WTC11 (cell line): Measurements from ENCODE around the gene SKI. TPM values are rescaled to one million over a fixed set of nuclear protein-coding genes. Genes with fewer than 3 reads are reported as not detected.
"Not testable (repeated sequence)": the region's sequence is repeated elsewhere in the genome, so short reads cannot be mapped to it uniquely, and the experiment has no call there.

ENCODE experiments used
- ATAC-seq: fragments of 200-7000 bp; cut with Tn5 transposase; 2 replicates; pipeline ENCODE4 v1.10.0; 2021; ENCODE audit warnings: mild to moderate bottlenecking, moderate library complexity
- CTCF ChIA-PET: fragments of 300-600 bp; sonication (Branson Sonifier 250); formaldehyde crosslinking; loops from one replicate; lab custom pipeline; 2021; ENCODE audit warnings: antibody characterized with exemption; lab: Charles Lee
- POLR2A ChIA-PET: fragments of 350-600 bp; sonication (Branson Sonifier 250); formaldehyde crosslinking; loops from one replicate; lab custom pipeline; 2021; ENCODE audit warnings: antibody characterized with exemption; lab: Charles Lee
- DNase-seq: peaks from one replicate; pipeline ENCODE4 v3.0.0; 2021; ENCODE audit warnings: low spot score
- H3K27ac Mint-ChIP-seq: 2 replicates; pipeline ENCODE4 v1.8.0; 2021; ENCODE audit warnings: mixed read lengths
- H3K27me3 Mint-ChIP-seq: 2 replicates; pipeline ENCODE4 v1.8.0; 2021; ENCODE audit warnings: low read depth, mild to moderate bottlenecking, moderate library complexity, mixed read lengths
- H3K36me3 Mint-ChIP-seq: 2 replicates; pipeline ENCODE4 v1.8.0; 2021; ENCODE audit warnings: mixed read lengths
- H3K4me1 Mint-ChIP-seq: 2 replicates; pipeline ENCODE4 v1.8.0; 2022; ENCODE audit warnings: mixed read lengths
- H3K4me3 Mint-ChIP-seq: 2 replicates; pipeline ENCODE4 v1.8.0; 2021; ENCODE audit warnings: mild to moderate bottlenecking, moderate library complexity, mixed read lengths
- H3K9me3 Mint-ChIP-seq: 2 replicates; pipeline ENCODE4 v1.8.0; 2021; ENCODE audit warnings: mixed read lengths
- ATF2 ChIP-seq: sonication (generic); formaldehyde crosslinking; IDR thresholded peaks from 2 replicates; pipeline ENCODE4 v1.8.1; 2022; ENCODE audit warnings: low read depth, missing genetic modification reagents, borderline replicate concordance
- ATF3 ChIP-seq: sonication (generic); formaldehyde crosslinking; conservative IDR thresholded peaks from 2 replicates; pipeline ENCODE4 v1.8.1; 2022; ENCODE audit warnings: mild to moderate bottlenecking, missing genetic modification reagents
- CTCF ChIP-seq: fragments of 200-600 bp; IDR thresholded peaks from 2 replicates; pipeline ENCODE4 v1.8.0; 2022; ENCODE audit warnings: antibody characterized with exemption
- E2F1 ChIP-seq: sonication (generic); formaldehyde crosslinking; IDR thresholded peaks from 2 replicates; pipeline ENCODE4 v1.8.0; 2022; ENCODE audit warnings: mild to moderate bottlenecking, missing genetic modification reagents
- E2F5 ChIP-seq: sonication (generic); formaldehyde crosslinking; IDR thresholded peaks from 2 replicates; pipeline ENCODE4 v1.8.1; 2022; ENCODE audit warnings: mild to moderate bottlenecking, moderate library complexity, missing genetic modification reagents
- ERG ChIP-seq: fragments of 250-450 bp; sonication (Bioruptor Pico); IDR thresholded peaks from 2 replicates; pipeline ENCODE4 v1.8.0; 2021; ENCODE audit warnings: mild to moderate bottlenecking
- GRHL2 ChIP-seq: fragments of 250-450 bp; sonication (Bioruptor Pico); IDR thresholded peaks from 2 replicates; pipeline ENCODE4 v1.8.0; 2022; ENCODE audit warnings: mild to moderate bottlenecking, moderate library complexity; ENCODE audit not compliant: insufficient replicate concordance, severe bottlenecking
- JUN ChIP-seq: sonication (generic); formaldehyde crosslinking; IDR thresholded peaks from 2 replicates; pipeline ENCODE4 v1.8.0; 2023; ENCODE audit warnings: mild to moderate bottlenecking, missing genetic modification reagents
- MAX ChIP-seq: sonication (generic); formaldehyde crosslinking; IDR thresholded peaks from 2 replicates; pipeline ENCODE4 v1.8.0; 2022; ENCODE audit warnings: mild to moderate bottlenecking, missing genetic modification reagents
- MLX ChIP-seq: sonication (generic); formaldehyde crosslinking; IDR thresholded peaks from 2 replicates; pipeline ENCODE4 v1.8.1; 2023; ENCODE audit warnings: mild to moderate bottlenecking, missing genetic modification reagents, moderate library complexity
- NFE2L1 ChIP-seq: sonication (generic); formaldehyde crosslinking; IDR thresholded peaks from 2 replicates; pipeline ENCODE4 v1.8.1; 2023; ENCODE audit warnings: missing genetic modification reagents
- OVOL2 ChIP-seq: fragments of 250-450 bp; sonication (Bioruptor Pico); IDR thresholded peaks from 2 replicates; pipeline ENCODE4 v1.9.0; 2021; ENCODE audit warnings: mild to moderate bottlenecking, borderline replicate concordance
- PREB ChIP-seq: sonication (generic); formaldehyde crosslinking; IDR thresholded peaks from 2 replicates; pipeline ENCODE4 v1.8.1; 2022; ENCODE audit warnings: mild to moderate bottlenecking, missing genetic modification reagents, moderate library complexity, borderline replicate concordance
- SP1 ChIP-seq: sonication (generic); formaldehyde crosslinking; conservative IDR thresholded peaks from 2 replicates; pipeline ENCODE4 v1.8.1; 2022; ENCODE audit warnings: missing genetic modification reagents
- STAT6 ChIP-seq: sonication (generic); formaldehyde crosslinking; conservative IDR thresholded peaks from 2 replicates; pipeline ENCODE4 v1.8.1; 2023; ENCODE audit warnings: mild to moderate bottlenecking, low read depth, missing genetic modification reagents, moderate library complexity
- ZMAT4 ChIP-seq: fragments of 250-450 bp; sonication (Bioruptor Pico); IDR thresholded peaks from 2 replicates; pipeline ENCODE4 v1.9.0; 2021; ENCODE audit warnings: mild to moderate bottlenecking
- ZNF121 ChIP-seq: sonication (generic); formaldehyde crosslinking; IDR thresholded peaks from 2 replicates; pipeline ENCODE4 v1.8.0; 2023; ENCODE audit warnings: missing genetic modification reagents
- ZNF317 ChIP-seq: sonication (generic); formaldehyde crosslinking; IDR thresholded peaks from 2 replicates; pipeline ENCODE4 v1.8.1; 2023; ENCODE audit warnings: low read depth, mild to moderate bottlenecking, moderate library complexity, missing genetic modification reagents, borderline replicate concordance
- ZNF416 ChIP-seq: fragments of 250-450 bp; sonication (Bioruptor Pico); IDR thresholded peaks from 2 replicates; pipeline ENCODE4 v1.9.0; 2021; ENCODE audit warnings: mild to moderate bottlenecking, inconsistent platforms
- total RNA-seq: library from RNA; stranded (reverse); gene quantifications from 3 replicates; pipeline ENCODE4 v1.2.3, GENCODE V29; 2021

The SKI gene
- total RNA-seq, 1 experiment from 2014 or later, result 88.6 TPM

GRCh38 chr1:2260917-2261316 lies 32.8 kb downstream of the SKI start:
- peaks cover 43% of the 10 kb centered on the region for H3K4me1 Mint-ChIP-seq
- ATAC-seq, result no peak
- no peak for DNase-seq
- H3K4me3 Mint-ChIP-seq, result no peak overlapping the region
- no peaks in the 10 kb centered on the region for H3K27me3 Mint-ChIP-seq
- no peaks in the 10 kb centered on the region for H3K36me3 Mint-ChIP-seq
- CTCF ChIA-PET, result interaction anchor here (1.5 kb wide), 1 partner anchor 121 kb away, joined by 3 read pairs; no protein-coding TSS in a partner anchor
- TF ChIP-seq ZNF416 (CRISPR knock-in tag) (no peak), NFE2L1 (no peak), STAT6 (CRISPR knock-in tag) (no peak), JUN (CRISPR knock-in tag) (no peak), SP1 (CRISPR knock-in tag) (no peak), E2F5 (CRISPR knock-in tag) (no peak), ZNF317 (CRISPR knock-in tag) (no peak), PREB (no peak), ERG (no peak), ATF2 (CRISPR knock-in tag) (no peak), GRHL2 (CRISPR knock-in tag) (no peak), E2F1 (CRISPR knock-in tag) (no peak), ATF3 (CRISPR knock-in tag) (no peak), MAX (CRISPR knock-in tag) (no peak), ZMAT4 (CRISPR knock-in tag) (no peak), CTCF (no peak), ZNF121 (CRISPR knock-in tag) (no peak), OVOL2 (CRISPR knock-in tag) (no peak), MLX (CRISPR knock-in tag) (no peak)
- H3K27ac Mint-ChIP-seq, result peak overlapping the region; percentile 57; the same call in 1 of the 2 replicates
- no peaks in the 10 kb centered on the region for H3K9me3 Mint-ChIP-seq
- POLR2A ChIA-PET, result no interaction called here

- H3K4me3 Mint-ChIP-seq, H3K27me3 Mint-ChIP-seq, H3K9me3 Mint-ChIP-seq, ATAC-seq, DNase-seq, POLR2A ChIA-PET, H3K36me3 Mint-ChIP-seq: not testable (repeated sequence)
- Mint-ChIP-seq H3K27ac (peak overlapping the region; percentile 95), H3K4me1 (peaks cover 51% of the 10 kb centered on the region)
- CTCF ChIA-PET, result interaction anchor here (1.5 kb wide), 1 partner anchor 120 kb away, joined by 3 read pairs; no protein-coding TSS in a partner anchor
These were observed 33.6 kb downstream of the SKI start for GRCh38 chr1:2261476-2262395.
